Measurements from ENCODE around the gene NRG3. TPM values are rescaled to one million over a fixed set of nuclear protein-coding genes. Genes with fewer than 3 reads are reported as not detected.

NRG3 gene
- total and polyA plus RNA-seq, 2 of the 8 experiments (the other 6 are each of a cell fraction or from before 2014, with no cell fraction given) = 4.2 to 5.0 TPM

- TF ChIP-seq GABPA (IDR thresholded peaks at IDR 0.05; ENCODE audit: borderline replicate concordance, insufficient read depth, low read length) = no peak
- no peak for TF ChIP-seq USF2 (IDR thresholded peaks at IDR 0.05; ENCODE audit: low read length)
- no peak for TF ChIP-seq TAF7 (optimal IDR thresholded peaks at IDR 0.05; ENCODE audit: borderline replicate concordance, low read depth, low read length)
- no peak for TF ChIP-seq HDAC6 (IDR thresholded peaks at IDR 0.05; ENCODE audit: low read depth, low read length)
Observed at GRCh38 chr10:82643076-82643475, 768.1 kb downstream of the NRG3 start (continued).
